HG03135 (cell line): ENCODE measurements around the gene ANXA6.
A peak's percentile ranks its signal among the peaks of the same experiment; 100 is the strongest.
"Not testable (repeated sequence)": the region's sequence is repeated elsewhere in the genome, so short reads cannot be mapped to it uniquely, and the experiment has no call there.

Source experiments
- ATAC-seq: cut with Tn5 transposase; IDR thresholded peaks from one replicate; pipeline ENCODE4 v1.9.1; 2021; ENCODE audit warnings: mild to moderate bottlenecking, moderate library complexity; ENCODE audit not compliant: unreplicated experiment

The ANXA6 gene

DNA sequence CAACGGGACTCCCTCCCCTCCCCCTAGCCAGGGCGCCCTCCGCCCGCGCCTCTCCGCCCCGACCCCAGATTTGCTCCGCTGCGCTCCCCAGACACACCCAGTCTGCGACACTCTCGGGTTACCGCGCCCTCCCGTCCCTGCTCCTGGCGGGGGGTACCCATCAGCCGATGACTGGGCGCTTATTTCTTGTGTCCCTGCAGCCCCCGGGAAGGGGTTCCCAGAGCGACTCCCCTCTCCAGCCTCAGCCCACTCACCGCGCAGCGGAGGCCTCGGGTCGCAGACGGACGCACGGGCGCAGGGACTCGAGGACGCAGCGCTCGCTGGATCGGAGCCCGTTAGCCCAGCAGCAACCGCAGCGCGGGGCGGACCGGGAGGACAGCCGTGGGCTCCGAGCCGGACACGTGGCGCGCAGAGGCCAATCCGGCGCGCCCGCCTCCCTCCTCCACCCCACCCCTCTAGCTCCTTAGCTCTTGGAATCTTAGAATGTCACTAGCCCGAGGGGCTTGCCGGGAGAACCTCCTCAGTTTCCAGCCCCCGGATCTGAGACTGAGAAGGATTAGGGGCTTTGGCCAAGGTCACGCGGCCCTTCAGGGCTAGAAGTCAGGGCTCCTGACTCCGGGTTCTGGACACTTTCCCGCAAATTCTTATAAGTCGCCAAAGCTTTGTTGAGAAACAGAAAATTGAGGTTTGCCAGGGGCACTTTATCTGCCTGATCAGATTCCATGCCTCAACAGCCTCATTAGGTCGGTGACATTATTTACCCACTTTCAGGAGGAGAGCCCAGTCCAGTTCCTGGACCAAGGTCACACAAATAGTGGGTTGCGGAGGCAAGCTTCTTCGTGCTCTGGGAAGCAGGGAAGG lies at the start of gene ANXA6:
Gene ANXA6 (minus strand): TSS at position 354 of the 861 bp plus-strand sequence. CDS start 9,878 bp downstream, outside the sequence.
- peak; percentile 41 for ATAC-seq

DNA sequence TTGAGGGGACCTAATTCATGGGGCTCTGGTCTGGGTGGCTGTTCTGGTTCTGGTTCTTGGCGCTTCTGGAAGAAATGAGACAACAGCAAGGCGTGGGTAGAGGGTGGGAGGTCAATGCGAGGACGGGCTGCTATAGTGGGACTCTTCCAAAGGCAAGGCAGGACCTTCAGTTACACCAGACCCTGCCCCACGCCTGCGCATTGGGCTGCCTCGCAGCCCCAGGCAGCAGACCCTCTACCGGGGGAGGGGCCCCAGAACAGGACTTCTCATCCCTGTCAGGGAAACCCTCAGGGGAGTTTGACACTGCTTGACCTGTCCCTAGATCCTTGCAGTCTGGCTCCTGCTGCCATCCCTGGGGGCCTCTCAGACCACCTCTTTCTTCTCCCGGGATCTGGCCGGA lies 47.8 kb upstream of the ANXA6 start:
- no peak for ATAC-seq

DNA sequence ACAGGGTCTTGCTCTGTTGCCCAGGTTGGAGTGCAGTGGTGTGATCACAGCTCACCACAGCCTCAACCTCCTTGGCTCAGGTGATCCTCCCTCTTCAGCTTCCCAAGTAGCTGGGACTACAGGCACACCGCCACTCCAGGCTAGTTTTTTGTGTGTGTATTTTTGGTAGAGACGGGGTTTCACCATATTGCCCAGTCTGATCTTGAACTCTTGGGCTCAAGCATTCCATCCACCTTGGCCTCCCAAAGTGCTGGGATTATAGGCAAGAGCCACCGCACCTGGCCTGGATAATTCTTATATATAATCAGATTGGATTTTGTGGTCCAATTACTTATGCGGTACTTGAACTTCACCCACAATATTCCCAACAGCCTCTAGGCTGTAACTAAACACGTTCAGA lies 46.5 kb upstream of the ANXA6 start:
- no peak for ATAC-seq

DNA sequence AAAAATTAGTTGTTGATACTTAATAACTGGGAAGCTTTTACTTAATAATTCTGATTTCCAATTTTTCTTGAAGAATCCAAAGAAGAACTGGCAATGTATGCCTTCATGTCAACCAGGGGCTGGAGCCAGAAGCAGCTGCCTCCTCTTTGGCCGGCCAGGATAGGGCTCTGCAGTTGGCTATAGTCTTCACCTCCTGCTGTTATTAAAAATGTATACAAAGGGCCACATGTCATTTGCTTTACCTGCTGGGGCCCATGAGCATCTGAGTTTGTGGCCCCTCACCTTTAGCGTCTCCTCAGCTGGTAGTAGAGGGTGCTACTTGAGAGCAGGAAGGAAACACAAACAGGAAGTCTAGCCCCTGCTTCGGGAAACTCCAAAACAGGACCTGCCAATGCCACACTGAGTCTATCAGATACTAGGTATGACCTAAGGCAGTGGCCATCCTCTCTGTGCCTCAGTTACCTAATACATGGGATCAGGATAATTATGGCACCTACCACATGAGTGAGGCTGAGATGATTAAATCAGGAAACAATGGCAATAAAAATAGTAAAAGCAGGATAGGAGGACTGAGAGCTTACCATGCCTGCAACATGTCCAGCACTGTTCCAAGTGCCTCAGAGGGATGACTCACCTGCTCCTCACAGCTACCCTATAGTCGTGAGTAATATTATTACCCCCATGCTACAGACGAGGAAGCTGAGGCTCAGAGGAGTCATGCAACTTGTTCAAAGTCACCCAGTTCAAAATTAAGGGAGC lies 45.0 kb upstream of the ANXA6 start:
- no peak for ATAC-seq

DNA sequence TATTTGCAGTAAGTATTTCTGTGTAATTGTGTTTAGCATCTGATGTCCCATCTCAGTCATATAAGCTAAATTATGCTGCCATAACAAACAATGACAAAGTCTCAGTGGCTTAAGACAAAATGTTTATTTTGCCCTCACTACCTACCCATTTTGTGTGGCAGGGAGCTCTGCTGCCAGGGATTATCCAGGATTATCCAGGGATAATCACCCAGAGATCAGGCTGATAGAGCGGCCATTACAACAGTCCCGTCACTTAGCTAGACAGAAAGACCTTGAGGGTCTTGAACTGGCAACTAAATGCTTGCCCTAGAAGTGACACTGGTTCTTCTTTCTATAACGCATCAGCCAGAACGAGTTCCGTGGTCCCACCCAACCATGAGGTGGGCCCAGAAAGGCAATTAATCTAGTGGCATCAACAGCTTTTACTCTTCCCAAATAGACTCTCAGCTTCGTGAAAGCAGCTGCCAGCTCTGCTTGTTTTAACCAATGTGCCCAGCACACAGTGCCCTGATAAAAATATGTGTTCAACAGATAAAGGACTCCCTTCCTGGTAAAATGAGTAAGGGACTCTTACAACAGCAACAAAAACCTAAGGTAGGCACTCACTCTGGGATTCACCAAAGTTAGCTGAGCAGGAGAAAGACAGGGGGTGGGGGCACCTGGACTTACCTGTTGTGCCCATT lies 43.5 kb upstream of the ANXA6 start:
- ATAC-seq = no peak

DNA sequence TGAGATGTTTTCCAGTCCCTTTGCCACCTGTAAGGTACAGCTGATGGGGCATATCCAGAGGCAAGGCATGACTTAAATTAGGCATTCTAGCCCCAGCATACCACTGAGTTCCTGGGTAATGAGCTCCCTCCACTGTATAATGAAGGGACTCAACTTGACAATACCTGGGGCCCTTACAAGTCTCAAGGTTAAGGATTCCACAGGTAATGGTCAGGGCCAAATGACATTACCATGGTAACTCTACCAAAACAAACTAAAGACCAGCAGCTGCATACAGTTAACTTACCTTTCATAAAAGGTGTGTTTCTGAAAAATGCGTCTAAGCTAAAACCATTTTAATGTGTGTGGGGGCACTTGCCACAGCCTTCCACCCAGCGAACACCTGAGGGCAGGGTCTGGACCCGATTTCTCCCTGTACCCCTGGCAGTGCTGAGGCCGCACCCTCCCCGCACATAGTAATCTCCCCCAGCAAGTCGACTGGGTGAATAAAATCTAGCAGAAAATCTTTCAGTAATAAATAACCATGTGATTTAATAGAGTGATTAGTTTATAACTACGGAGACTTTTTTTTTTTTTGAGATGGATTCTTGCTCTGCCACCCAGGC lies 42.1 kb upstream of the ANXA6 start:
- ATAC-seq = no peak

DNA sequence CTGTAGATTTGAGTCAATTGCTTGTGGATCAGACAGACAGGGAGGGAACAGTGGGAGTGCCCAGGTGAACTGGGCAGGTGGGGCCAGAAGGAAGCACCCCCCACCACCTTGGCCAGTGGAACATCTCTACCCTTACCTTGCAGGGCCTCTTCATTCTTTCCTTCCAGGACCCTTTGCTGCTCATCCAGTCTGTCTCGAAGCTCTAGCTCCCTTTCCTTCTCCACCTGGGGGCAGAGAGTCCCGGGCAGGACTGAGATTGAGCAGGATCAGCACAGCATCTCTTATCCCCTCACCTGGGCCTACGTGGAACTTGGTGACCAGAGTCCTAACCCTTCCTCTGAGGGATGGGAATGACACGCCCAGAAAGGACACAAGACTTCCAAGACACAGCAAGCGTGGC lies 41.3 kb upstream of the ANXA6 start:
- no peak for ATAC-seq

DNA sequence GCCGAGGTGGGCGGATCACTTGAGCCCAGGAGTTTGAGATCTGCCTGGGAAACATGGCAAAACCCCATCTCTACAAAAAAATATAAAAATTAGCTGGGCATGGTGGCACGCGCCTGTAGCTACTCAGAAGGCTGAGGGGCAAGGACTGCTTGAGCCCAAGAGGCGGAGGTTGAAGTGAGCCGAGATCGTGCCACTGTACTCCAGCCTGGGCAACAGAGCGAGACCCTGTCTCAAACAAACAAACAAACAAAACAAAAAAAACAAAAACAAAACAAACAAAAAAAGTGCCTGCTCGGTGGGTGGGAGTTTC lies 39.7 kb upstream of the ANXA6 start:
- not testable (repeated sequence) for ATAC-seq

DNA sequence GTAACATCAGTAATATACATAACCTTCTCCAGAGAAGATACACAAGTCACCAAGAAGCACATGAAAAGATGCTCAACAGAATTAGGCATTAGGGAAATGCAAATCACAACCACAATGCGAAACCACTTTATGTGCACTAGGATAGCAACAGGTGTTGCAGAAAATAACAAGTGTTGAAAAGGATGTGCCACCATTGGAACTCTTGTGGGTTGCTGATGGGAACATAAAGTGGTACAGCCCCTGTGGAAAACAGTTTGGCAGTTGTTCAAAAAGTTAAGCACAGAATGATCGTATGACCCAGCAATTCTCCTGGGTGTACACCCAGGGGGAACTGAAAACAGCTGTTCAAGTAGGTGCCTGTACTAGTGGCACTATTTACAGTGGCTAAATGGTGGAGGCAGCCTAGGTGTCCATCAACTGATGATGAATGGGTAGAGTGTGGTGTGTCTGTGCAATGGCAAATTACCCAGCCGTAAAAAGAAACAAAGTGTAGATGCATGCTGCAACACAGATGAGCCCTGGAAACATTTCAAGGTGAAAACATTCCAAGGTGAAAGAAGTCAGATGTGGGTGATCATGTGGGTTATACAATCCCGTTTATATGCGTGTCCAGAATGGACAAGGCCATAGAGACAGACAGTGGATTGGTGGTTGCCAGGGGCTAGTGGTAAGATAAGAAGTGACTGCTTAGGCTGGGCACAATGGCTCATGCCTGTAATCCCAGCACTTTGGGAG lies 39.1 kb upstream of the ANXA6 start:
- peak; percentile 83 for ATAC-seq

DNA sequence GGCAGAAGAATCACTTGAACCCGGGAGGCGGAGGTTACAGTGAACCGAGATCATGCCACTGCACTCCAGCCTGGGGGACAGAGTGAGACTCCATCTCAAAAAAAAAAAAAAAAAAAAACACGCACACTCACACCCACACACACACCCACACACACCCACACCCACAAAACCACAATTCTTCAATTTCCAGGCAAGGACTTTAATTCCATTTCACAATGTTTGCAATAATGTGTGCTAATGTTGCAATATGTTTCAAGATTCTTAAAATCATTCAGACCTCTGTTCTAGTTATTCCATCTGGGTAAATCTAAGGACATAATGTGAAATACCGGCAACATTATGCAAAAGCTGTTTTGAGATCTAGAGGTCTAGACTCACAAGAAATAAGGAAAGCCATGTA lies 38.0 kb upstream of the ANXA6 start:
- no peak for ATAC-seq

DNA sequence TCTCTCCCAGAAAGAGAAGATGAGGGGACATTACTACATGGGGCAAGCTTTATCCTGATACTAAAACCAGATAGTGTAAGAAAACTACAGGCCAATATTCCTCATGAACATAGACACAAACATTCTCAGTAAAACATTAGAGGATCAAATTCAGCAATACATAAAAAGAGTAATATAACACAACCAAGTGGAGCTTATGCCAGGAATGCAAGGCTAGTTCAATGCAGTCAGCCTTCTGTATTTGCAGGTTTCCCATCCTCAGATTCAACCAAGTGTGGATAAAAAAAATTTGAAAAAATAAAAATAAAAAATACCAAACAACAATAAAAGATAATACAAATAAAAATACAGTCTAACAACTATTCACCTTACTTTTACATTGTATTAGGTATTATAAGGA lies 35.0 kb upstream of the ANXA6 start:
- ATAC-seq = no peak

DNA sequence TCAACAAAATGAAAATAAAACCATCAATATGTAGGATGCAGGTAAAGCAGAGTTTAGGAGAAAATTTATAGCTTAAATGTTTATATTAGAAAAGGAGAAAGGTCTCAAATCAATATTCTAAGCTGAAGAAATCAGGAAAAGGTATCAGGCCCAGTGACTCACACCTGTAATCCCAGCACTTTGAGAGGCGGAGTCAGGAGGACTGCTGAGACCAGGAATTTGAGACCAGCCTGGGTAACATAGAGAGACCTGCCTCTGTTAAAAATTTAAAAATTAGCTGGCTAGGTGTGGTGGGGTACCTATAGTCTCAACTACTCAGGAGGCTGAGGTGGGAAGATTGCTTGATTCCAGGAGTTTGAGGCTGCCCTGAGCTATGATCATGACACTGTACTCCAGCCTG lies 34.1 kb upstream of the ANXA6 start:
- ATAC-seq = no peak

DNA sequence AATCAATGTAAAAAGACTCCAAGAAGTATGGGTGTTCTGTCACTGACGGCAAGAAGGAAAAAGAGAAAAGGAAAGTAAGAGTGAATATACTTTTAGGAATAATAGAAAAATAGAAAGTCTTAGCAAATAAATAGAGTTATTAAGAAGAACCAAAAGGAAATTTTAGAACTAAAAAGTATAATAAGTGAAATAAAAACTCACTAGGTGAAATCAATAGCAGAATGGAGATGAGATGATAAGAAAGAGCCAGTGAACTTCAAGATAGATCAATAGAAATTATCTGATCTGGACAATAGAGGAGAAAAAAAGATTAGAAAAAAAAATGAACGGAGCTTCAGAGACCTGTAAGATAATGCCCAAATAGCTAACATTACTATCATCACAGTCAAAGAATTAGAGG lies 31.6 kb upstream of the ANXA6 start:
- no peak for ATAC-seq

DNA sequence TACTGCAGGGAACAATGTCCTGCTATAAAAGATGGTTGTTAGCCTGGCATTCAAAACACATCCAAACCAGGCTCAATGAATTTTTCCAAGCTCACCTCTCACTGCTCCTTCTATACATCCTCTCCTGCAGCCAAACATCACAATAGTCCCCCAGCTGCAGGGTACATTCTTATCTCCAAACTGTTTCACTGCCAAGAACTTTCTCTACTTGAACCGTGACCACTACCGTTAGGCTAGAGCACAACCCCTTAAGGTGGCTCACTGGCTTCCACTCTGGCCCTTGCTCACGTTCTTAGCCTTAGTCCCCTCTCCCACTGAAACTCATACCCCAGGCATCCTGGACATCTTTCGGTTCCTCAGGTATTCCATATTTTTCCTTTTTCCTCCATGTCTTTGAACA lies 29.0 kb upstream of the ANXA6 start:
- ATAC-seq = no peak

DNA sequence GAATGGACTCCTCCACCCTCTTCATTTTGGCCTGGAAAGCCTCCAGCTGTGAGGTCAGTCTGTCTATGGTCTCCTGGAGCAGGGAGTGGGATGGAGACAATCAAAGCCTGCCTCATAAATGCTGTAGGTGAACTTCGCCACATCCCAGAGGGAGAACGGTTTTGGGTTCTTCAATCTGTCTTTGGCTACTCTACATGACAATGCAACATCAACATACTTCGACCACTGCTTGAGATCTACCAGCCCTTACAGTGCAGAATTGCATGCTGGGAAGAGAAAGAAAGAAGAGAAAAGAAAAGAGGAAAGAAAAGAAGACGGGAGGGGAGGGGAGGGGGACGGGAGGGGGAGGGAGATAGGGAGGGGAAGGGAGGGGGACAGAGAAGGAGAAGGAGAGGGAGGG lies 28.5 kb upstream of the ANXA6 start:
- ATAC-seq = no peak

DNA sequence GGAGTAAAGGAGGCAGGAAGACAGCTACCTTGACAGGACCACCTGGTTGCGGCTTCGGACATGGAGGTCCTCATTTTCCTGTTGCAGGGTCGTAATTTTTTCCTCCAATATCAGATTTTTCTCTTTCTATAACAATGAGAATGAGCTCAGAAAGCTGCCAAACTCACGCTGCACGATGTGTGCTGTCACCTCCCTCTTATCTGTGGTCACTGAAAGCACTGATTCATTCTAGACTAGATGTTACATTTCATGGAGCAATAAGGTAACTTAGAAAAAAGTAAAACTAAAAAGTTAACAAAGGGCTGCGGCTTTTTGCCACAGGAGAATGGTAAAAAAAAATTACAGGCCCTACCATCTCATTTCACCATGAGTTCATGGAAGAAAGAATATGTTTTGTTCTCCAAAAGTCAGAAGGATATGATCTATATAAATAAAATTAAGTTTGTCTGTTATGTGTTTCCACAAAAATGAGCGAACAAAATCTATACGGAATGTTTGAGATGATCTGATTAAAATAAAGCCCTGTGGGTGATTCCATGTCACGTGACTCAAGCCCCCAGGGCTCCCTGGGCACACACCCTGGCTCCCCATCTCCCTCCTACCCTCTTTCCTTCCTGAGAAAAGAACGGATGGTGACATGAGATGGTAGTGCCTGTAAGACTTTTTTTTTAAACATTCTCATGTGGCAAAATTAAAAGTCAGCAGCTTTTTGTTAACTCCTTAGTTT lies 26.9 kb upstream of the ANXA6 start:
- no peak for ATAC-seq

DNA sequence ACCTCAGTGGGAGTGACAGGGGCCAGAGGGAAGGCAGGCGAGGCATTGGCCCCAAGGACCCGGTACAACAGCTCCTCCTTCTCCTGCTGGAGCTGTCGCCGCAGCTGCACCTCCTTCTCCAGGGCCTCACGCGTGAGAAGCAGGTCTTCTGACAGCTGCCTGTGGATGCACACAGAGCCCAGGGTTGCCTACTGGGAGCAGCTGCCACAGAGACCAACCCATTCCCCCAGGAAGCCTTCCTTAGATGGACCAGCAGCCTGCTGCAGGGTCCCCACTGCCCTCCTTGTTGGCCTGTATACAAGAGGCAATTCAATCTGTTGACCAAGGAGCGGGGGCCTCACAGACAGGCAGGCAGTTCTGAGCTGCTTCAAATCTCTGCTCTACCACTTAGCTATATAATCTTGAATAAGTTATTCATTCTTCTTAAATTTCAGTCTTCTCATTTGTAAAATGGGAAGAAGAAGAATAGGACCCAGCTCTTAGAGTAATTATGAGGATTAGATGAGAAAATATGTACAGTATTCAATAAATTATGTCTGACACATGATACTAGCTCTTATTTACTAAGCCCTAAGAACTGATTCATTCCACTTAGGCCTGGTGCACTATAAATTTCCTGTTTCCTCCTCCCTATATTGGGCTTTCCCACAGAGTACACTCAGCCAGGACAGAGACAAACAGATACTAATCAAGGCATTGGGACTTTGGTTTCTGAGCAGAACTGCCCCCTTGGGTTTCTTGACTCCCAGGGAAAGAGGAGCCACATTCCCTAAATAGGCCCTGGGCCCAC lies 26.1 kb upstream of the ANXA6 start:
- ATAC-seq = no peak

DNA sequence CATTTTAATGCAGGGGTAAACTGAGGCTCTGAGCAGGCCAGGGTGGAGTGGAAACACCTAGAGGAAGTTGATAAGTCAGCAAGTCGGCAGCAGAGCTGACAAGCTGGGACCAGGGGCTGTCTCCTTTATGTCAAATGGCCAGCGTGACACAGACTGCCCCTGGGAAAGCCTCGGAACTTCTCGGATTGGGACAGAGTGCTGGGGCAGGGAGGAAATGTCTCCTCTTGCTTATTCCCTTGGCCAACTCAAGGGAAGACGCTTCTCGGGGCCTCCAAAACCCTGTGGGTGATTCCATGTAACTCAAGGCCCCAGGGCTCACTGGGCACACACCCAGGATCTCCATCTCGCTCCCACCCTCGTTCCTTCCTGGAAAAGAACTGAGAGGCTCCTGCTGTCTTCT lies 25.4 kb upstream of the ANXA6 start:
- ATAC-seq = no peak

DNA sequence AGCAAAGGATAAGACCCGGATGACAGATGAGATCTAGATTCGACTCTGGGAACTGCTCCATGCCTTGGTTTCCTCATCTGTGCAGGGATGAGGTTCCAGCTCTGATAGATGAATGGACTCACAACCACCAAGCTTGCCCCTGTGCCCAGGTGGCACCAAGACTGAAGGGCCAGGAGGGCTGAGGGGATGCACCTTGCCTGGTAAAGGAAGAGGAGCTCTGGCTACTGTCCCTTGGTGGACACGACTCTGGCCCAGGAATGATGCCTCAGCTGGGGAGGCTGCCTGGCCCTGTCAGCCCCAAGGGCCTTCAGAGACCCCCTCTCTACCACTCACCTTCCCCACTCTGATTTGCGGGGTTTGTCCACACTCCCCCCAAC lies 24.9 kb upstream of the ANXA6 start:
- no peak for ATAC-seq
